Measurements from ENCODE around the gene PNPO. TPM values are rescaled to one million over a fixed set of nuclear protein-coding genes. Genes with fewer than 3 reads are reported as not detected.

Gene PNPO
- polyA plus RNA-seq, 12 donors, result 7.4 to 29.2 (median 10.7) TPM; not detected in 1

DNA sequence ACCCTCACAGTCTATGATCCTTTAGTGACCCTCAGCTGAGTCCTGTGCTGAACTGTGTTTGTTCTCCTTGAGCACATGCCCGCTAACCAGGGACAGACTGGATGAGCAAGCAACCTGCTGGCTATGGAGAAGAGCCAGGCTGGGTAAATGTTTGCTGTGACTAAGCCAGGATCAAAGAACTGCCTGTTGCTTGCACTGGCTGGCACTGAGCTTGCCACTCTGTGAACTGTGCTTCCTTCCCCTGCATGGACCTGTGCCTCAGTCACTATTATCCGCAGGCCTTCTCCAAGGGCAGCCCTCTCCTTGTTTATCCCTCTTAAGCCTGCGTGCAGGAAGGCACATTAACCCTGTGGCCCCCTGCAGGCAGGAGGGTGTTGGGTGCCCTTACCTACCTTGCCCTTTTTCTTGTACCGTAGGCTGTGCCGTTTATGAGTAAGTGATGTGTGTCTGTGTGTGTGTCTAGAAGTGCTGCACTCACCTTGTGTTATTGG is 7.4 kb downstream of the PNPO start:
- no peak for DNase-seq

DNA sequence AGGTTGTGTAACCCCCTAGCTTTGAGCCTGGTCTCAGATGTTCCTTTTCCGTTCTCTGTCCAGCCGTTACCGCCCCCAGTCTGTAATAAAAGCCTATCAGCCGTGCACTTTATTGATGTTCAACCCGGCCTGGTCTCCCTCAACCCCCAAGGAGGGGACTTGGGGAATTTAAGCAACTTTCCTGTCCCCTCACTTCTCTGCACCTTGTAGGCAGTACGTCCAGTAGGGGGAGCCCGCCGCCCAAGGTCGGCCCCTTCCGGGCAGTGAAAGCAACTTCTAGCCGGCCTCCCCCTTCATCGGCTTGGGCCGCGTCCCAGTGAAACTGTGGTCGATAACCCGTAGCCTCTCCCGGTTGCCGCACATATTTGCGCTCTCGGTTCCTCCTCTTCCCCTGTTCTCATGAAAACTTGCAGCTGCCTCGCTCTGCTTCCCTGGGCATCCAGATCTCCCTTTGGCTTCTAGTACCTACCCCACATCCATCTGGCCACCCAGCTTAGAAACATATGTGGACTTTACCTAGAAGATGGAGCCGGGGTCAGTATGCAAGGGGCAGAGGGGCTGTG is 7.9 kb downstream of the PNPO start:
- DNase-seq, result peak; percentile 83

DNA sequence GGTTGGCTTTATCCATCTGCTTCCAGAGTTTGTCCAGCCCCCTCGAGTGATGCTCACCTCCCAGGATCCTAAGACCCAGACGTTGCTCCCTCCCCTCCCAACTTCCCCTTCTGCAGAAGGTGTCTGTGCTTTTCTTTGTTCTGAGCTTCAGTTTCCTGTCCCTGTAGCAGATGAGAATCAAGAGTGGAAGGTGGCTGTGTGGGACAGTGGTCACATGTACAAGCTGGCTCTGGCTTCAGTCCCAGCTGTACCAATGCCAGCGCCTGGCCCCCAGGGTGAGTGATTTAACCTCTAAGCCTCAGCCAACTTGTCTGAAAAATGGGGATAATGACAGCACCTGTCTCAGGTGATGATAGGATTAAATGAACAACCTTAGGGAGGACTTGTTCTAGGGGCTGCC is 8.6 kb downstream of the PNPO start:
- no peak for DNase-seq

- no peak for DNase-seq
Measured at GRCh38 chr17:47950448-47950847, 9.1 kb downstream of the PNPO start.

DNA sequence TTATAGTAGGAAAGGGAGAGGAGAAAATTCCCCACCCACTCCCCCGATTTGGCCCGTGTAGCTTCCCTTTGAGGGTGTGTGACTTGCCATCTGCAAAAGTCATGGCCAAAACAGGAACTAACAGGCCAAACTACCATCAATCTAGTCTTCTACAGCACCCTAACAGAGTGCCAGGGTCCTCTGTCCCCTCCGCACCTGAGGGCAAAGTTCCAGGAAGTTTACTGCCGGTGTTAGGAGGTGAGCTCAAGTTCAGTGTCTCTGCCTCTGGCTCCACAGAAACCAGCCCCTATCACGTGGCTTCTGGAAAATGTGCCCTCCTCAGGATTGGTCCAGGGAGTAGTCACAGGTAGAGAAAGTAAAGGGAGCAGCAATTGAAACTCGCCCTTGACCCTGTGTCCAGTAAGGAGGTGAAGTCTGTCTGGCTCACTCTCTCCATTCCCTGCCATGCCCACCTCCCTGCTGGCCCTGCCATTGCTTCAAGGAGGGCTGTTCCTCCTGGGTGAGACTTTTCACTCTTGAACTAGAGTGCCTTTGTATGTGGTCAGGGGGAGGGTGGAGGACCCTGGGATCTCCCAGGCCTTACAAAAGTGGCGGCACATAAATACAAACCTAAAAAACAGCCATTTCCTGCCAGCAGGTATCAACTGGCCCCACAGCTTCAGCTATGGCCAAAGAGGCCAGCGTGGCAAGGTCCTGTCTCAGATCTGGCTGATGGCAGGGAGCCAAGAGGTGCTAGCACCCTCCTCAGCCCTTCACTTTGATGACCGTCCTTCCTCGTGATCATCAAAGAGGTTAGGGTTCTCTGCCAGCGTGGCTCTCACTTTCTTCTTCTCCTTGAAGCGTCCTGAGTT is 11.0 kb downstream of the PNPO start:
- no peak for DNase-seq

DNA sequence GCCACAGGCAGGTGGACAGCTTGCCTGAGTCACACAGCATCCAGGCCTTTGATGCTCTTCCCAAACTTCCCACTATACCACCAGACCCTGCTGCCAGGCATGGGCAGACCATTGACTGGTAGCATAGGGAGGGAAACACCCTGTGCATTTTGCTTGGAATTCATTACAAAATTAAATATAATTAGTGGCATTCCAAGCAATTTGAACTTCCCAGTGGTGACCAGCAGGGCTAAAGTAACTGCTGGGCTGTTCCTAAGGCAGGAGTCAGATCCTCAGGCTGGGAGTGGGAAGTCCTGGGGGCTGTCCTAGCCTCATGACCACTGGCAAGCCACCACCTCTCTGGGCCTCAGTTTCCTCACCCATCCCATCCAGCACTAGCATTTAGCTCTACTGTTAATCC is 12.5 kb downstream of the PNPO start:
- no peak for DNase-seq

DNA sequence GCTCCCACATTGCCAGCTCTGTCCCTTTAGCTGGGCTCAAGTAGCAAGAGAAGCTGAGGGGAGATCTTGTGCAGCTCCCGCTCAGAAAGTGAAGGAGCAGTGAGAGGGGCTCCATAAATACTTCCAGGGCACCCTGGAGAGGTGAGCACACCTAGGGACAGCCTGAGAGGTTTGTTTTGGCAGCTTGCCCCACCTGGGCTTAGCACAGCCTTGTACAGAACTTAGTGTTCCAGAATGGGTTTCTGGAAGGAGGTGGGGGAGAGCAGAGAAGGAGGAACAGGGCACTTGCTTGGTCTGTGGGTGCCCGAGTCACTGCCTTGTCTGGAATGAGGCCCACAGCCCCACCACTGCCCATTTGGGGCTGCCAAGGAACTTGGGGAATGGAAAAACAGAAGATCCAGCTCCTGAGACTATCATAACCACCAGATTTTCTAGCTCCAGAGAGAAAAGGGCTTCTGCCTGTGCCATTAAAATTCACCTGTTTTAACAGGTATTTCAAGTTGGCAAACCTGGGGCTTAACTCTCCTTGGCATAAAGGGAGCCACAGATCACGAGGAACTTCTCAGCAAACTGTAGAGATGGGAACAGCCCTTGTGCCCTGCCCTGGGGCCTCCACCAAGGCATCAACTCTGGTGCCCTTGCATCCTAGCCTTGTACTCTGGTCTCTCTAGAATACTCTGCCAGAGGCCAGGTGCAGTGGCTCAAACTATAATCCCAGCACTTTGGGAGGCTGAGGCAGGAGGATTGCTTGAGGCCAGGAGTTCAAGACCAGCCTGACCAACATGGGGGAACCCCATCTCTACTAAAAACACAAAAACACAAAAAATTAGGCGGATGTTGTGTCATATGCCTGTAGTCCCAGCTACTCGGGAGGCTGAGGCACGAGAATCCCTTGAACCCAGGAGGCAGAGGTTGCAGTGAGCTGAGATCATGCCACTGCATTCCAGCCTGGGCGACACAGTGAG is 14.4 kb downstream of the PNPO start:
- DNase-seq, result no peak

- no peak for DNase-seq
Measured at GRCh38 chr17:47956791-47957590, 15.6 kb downstream of the PNPO start.

- no peak for DNase-seq
Measured at GRCh38 chr17:47957591-47958490, 16.5 kb downstream of the PNPO start, which contains the start of gene PRR15L. Gene PRR15L, minus strand, starts transcription at chr17:47957883. Its CDS starts 4,649 bp downstream, at chr17:47953234.

DNA sequence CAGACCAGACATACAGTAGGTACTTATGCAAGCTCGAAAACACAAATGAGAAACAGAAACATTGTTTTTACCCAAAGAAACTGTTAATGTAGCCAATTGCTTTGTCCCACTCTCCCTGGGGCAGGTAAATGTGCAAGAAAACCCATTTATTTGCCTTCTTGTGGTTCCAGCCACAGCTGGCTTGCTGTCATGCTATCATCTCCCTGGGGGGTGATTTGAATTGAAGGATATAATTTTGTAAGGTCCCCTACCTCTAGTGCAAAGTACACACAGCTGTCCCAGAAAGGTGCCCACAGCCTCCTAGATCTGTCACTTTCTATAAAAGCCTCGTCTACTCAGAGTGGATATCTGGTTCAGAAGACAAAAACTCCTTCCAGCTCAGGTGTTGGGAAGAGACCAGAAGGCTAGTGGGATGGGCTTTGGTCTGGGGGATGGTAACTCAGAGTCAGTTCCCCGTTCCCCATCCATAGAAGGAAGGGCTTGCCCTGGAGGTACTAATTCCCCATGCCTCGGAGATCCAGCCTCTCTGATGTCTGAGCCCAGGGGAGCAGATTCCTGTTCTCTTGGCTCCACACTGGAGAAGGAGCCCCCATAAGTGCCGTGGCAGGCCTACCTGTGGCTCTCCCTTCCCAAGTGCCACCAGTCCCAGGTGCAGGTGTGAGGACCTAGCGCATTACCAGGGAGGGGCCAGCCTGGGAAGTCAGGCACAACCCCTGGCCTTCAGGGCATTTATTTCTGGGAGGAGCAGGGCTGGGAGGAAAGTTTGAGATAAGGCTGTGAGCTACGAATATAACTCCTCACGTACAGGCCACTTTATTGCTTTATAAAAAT is 18.7 kb downstream of the PNPO start:
- no peak for DNase-seq

DNA sequence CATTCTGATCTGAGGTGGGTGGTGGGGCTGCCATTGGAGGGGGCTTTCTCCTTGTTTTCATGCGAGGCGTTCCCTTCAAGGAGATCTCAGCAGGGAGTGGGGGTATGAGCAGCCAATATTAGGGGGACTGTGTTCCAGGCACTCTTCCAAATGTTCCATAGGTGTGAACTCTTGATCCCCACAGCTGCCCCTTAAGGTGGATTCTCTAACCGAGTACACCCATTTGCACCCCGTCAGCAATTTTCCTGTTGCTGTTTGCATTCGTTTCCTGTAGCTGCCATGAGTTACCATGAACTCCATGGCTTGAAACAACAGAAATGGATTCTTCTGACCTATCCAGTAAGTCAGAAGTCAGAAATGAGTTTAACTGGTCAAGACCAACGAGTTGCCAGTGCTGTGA is 20.0 kb downstream of the PNPO start:
- DNase-seq, result no peak

- no peak for DNase-seq
Measured at GRCh38 chr17:47962901-47963300, 21.5 kb downstream of the PNPO start.

DNA sequence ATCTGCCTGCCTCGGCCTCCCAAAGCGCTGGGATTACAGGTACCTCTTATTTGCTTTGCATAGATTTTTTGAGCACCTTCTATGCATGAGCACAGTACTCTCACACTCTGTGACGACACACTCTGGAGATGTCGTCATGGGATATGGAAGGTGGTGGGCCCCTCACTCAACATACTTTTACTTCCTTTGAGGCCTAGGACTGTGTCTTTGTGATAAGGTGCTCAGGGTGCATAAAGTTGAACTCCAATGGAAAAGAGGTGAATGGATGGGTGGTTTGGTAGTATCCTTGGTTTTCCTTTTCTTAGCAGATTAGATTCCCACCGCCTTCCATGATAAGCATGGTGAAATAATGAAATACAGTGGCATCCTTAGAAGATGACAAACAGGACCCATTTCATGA is 23.5 kb downstream of the PNPO start:
- no peak for DNase-seq

DNA sequence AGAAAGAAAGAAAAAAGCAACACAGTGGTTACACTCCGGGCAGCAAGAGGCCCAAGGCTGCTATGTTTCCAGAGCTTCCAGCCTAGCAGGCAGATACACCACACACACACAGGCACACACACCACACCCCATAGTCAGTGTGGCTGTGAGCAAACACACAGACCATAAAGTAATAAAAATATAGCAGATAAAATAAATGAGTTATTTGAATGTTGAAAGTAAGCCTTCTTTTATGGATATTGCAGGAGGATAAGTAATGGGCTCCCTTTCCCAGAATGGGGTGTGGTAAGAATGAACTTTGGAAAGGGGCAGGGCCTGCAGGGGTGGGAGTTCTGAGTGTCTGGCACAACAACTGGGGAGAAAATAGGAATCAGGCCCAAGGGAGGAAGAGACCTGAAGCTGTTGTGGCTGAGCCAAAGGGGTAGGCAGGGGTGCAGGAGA is 24.7 kb downstream of the PNPO start:
- no peak for DNase-seq

DNA sequence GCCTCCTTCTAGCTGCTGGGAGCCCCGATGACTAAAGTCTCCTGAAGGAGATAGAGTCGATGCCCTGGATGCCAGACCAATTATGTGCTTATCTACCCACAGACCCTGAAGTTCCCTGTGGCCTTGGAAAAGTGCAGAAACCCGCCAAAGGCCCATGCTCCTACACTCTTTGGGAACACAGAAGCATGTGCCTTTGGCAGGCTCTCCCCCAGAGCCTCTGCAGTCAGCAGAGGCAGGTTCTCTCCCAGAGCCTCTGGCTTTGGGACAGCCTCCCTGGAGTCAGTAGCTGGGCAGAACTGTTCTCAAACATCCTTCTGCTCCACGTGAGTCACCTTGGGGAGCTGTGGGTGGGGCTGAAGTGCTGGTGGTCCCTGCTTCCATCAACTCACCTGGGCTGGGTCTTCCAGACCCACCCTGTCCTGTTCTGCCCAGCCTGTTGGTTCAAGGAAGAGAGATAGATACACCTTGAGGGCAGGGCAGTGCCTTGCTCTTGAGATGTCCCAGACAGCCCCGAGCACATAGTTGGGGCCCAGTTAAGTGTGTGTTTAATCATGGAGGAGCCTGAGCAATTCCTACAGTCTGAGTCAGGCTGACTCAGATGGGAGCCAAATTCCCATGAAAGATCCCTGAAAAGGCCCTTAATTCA is 26.4 kb downstream of the PNPO start:
- DNase-seq, result no peak

DNA sequence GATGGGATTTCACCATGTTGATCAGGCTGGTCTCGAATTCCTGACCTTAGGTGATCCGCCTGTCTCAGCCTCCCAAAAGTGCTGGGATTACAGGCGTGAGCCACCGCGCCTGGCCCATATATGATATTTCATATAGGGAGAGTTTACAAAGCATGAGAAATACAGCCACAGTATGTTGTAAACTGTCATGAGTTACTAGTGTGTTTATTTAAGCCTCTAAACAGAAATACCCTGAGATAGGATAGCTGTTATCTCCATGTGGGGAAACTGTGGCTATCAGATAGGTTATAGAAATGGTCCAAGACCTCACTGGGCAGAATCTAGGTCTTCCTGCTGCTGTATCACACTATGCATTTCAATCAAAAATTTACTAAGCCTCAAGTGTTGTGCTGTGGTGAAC is 27.5 kb downstream of the PNPO start:
- no peak for DNase-seq

DNA sequence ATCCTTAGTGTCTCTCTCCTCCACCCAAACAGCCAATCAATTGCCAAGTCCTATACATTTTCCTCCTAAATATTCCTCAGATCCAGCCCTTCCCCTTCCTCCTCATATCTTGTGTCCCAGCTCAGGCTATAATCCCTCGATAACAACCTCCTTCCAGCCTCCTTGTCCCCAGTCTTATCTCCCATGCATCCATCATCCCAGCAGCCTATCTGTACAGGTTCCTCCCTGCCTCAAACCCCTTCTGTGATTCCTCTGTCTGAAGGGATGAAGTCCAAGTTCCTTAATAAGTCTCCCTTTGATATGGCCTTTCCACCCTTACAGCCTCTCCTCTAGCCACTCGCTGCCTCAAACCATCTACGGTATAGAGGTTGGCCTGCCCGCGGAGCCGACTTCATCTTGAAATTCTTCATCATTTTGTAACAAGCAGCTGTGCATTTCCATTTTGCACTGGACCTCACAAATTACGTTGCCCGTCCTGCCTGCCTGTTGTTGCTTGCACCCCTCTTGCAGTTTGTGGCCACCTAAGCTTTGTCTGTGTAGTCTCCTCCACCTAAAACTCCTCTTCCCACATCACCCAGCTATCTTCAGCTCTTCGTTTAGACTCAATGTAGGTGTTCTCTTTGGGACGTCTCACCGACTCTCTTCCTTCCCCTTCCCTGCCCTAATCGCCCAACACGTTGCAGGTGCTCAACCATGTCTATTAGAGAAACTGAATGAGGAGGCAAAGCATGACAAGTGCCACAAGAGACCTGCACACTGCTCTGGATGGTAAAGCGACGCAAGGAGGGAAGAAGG is 28.8 kb downstream of the PNPO start:
- no peak for DNase-seq

Measured in muscle of arm (tissue), 12 donors.